ENCODE results near the gene JAZF1. TPM values are rescaled to one million over a fixed set of nuclear protein-coding genes. Genes with fewer than 3 reads are reported as not detected.
A peak's percentile ranks its signal among the peaks of the same experiment; 100 is the strongest.

JAZF1 gene
- total RNA-seq, 1 experiment from 2014 or later: 5.6 TPM

DNA sequence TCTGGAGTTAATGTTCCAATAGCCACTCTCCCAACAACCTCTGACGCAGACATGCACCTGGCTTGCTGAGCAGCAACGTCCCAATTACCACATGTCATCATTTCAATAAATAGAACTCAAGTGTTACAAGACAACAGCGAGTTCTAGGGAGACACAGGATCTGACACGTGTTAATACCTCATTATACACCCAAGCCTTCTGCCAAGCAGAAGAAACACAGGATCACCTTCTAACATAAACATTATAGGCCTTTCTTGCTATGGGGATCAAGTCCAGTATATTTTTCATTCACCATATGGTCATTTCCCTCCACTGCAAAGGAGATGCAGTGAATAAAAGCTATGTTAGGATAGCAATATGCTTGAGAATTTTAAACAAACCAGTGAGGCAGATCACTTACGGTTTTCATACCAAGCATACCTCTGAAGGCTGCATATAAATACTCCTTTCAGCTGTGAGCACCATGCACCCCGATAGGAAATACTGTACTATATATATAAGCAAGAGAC is 74.2 kb downstream of the JAZF1 start:
- DNase-seq (ENCODE audit: low read depth): no peak

DNA sequence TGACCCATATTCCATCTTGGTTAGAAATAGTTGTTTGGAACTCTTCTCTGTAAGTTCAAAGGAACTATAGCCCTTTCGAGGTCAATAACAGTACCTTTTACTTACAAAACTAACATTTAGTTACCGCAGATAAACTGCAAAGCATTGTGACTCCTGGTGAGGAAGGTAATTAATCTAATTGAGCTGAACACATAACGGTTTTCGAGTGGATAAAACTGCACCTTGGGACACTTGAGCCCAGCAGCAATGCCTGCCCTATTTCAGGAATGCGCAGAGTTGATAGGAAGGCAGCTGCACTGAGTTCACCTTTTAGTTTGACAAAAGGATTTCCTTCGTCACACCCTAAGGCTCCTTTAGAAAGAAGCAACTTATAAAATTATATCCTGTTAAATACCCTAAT is 75.4 kb downstream of the JAZF1 start:
- no peak for DNase-seq (ENCODE audit: low read depth)

DNA sequence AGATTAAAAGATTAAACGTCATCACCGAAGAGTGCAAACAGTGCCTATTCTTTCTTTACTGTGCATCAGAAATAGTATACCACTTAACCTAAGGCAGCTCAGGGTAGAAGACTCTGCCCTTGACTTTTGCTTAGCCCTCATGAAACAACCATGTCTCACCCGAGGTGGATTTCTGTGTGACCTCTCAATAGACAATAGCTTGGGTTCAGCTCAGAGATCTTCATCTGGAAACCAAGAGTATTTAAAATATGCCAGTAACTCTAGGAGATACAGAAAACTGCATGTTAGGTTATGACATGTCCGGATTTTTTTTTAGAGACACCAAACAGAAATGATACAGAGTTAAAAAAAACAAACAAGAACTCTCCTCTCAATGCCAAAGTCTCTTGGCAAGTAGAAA is 75.8 kb downstream of the JAZF1 start:
- no peak for DNase-seq (ENCODE audit: low read depth)

DNA sequence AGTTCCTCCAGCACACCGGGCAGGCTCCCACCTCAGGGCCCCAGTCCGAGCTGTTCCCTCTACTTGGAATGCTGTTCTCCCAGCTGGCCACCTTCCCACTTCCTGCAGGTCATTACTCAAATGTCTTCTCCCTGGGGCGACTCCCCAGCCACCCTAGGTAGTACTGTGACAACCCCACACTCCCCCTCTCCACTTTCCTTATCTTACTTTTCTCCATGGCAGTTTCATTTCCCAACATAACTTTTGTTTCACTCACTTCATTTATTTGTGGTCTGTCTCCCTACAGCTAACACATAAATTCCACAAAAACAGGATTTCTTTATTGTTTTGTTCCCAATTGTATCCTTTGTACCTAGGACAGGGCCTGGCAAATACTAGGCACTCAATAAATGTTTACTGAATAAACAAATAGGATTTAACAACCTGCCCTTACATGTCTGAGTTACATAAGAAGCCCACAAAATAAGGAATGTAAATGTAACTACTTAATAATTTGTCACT is 76.5 kb downstream of the JAZF1 start:
- no peak for DNase-seq (ENCODE audit: low read depth)

DNA sequence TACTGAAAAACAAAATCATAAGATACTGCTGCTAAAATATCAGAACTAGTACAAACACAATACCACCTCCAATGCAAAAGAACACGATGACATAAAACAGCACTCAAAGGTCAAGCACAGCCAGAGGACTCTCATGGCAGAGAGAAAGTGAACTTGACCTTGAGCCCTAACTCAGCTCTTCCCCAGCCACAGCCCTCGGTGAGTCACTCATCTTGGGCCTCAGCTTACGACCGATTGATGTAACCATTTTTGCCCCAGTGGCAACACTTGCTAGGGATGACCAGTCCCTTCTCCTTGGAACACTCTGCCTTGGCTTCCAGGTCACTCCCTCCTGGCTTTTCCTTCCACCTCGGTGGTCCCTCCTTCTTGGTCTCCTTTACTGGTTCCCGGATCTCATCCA is 77.8 kb downstream of the JAZF1 start:
- peak; percentile 89 for DNase-seq (ENCODE audit: low read depth)

DNA sequence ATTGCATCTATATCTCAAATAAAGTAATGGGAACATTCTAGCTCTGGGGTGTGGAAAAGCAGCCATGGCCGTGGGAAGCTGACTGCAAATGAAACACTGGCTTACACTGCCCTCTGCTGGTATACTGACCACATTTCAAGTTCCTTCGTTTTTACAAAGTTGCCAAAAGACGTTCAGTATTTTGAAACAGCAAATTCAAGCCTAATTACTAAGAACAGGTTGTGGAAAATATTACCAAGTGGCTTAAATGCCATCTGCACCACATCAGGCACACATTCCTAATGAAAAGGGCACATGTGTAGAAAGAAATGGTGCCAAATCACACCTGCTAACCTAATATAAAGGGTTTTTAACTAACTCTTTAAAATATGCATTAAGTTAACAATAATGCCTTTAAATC is 83.9 kb downstream of the JAZF1 start:
- DNase-seq (ENCODE audit: low read depth): peak; percentile 62

DNA sequence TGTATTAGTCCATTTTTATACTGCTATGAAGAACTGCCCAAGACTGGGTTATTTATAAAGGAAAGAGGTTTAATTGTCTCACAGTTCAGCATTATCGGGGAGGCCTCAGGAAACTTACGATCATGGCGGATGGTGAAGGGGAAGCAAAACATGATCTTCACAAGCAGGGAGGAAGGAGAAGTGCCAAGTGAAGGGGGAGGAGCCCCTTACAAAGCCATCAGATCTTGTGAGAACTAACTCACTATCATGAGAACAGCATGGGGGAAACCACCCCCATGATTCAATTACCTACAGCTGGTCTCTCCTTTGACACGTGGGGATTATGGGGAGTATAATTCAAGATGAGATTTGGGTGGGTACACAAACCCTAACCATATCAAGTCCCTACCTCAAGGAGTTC is 85.4 kb downstream of the JAZF1 start:
- no peak for DNase-seq (ENCODE audit: low read depth)

DNA sequence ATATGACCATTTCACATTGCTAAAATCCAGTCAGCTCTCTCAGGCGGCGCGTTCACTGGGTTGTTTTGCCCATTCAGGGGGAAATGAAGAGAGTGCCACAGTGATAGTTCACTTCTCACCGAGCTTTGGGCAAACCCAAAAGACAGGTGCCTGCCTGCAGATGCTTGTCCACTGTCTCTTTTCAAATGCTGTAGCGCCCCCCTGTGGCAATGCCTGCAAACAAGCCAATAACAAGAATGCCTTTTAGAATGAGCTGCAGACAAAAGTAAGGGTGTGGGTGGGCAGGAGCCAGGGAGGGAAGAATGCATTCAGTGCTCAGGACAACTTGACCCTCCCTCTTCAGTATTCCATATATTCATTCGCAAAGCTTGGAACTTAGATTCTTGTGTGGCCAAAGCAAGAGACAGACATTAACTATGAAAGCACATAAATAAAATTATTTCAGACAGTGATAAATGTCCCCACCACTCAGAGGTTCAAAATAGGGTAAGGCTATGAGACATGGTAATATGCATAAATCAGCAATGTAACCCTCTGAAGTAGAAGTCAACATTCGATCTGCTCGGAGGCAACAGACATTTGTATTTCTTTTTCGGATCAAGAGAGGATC is 86.9 kb downstream of the JAZF1 start:
- DNase-seq (ENCODE audit: low read depth): peak; percentile 81

DNA sequence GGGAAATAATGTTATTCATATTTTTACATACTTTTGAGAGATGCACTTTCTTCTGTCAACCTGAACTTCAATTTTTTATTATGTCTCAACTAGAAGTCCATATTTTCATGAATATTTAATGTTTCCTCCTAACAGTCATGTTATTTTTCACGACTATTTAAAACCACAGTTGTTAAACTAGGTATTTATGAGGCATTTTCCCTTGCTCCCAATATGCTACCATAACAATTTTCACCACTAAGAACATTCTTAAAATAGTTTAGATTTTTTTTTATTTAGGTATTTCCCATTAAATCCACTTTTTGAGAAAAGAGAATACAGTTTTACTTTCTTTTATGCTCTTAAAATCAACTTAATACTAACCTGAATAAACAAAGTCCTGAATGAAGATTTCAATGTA is 89.4 kb downstream of the JAZF1 start:
- DNase-seq (ENCODE audit: low read depth): peak; percentile 46

DNA sequence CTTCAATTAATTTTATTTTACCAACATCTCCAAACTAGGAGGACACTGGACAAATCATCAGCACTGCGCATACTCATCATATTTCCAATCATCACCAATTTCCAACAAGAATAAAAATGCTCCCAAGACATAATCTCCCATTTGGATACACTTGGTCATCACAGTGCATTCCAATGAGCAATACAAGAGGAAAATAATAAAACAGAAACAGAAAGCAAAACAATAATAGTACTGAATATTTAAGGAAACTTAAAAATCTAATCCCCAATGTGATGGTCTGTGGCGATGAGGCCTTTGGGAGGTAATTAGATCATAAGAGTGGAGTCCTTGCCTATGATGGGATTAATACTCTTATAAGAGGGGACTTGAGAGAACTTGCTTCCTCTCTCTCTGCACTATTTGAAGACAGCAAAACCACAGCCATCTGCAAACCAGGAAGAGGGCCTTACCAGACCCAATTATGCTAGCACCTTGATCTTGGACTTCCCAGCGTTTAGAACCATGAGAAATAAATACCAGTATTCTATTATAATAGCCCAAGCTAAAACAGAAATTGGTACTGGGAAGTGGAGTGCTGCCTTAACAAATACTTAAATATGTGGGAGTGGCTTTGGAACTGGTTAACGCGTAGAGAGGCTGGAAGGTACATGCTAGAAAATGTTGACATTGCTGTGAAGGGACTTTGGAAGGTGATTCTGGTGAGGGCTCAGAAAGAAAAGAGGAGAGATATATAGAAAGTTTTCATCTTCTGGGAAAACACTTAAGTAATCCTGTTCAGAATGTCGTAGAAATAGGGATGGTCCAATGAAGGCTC is 91.5 kb downstream of the JAZF1 start:
- DNase-seq (ENCODE audit: low read depth): no peak

DNA sequence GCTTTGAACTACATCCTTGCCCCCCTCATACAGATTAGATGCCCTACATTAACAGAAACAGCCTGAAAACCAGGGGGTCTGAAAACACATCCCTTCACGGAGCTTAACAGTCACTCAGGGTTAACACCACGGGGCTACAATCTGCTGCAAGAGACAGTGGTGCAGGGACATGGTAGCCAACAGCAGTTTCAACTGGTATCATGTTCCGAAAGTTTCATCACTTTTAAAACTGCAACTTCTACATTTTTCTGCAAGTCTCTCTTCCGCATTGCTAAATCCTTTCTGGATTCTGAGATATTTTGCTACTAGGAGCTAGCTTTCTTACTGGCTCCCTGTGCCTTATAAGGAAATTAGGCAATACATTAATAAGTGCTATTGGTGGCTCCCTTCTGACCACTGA is 92.6 kb downstream of the JAZF1 start:
- DNase-seq (ENCODE audit: low read depth): peak; percentile 60

DNA sequence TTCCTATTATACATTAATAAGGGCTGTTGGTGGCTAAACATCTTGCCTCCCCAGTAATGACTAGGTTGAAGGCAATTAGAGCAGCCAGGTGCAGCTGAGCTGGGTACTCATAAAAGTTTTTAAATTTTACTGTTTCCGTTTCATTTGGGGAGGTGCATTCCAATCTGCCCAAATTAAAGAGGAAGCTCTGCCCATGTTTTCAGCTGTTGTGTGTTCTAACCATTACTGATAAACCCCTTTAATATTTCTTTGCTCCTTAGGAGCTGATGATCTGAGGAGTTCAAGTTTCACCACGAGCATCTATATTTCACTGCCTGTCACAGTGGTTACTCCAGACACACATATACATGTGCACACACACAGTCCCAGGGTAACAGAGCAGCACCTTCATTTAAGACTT is 94.4 kb downstream of the JAZF1 start:
- peak; percentile 49 for DNase-seq (ENCODE audit: low read depth)

DNA sequence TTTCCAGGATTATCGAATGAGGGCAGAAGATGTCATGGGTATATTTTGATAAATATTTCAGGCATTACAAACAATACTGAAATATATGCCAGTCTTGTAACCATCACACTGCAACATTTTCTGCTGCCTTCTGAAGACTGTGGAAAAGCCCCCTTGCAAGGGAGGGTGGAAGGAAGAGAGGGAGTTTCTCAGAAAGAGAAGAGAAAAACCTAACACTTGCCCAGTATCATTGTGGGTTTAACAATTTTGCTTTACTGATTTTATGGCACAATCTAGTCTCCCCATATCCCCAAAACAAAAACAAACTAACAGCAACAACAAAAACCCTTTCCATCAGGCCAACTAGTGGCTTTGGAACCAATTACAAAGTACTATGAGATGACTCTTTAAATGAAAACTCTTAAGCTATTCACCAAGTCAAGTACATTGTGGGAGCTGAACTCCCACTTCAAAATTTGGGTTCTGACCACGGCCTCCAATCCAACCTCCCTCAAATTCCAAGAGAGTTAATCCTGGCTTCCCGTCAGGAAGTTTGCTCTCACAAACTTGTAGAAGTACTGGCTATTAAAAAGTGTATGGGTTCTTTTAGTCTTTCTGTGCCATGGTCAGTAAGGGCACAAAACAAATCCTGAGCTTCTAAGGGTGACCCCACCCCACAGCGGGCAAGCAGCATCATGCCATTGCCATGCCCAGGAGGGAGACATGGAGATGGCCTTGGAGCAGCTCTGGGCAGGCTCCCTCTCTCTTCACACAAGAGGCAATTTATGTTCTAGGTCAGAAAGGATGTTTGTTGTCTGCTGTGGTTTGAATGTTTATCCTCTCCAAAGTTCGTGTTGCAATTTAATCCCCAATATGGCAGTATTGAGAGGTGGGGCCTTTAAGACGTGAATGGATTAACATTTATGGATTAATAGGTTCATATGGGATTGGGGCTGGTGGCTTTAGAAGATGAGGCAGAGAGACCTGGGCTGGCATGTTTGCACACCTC is 96.3 kb downstream of the JAZF1 start:
- DNase-seq (ENCODE audit: low read depth): no peak

DNA sequence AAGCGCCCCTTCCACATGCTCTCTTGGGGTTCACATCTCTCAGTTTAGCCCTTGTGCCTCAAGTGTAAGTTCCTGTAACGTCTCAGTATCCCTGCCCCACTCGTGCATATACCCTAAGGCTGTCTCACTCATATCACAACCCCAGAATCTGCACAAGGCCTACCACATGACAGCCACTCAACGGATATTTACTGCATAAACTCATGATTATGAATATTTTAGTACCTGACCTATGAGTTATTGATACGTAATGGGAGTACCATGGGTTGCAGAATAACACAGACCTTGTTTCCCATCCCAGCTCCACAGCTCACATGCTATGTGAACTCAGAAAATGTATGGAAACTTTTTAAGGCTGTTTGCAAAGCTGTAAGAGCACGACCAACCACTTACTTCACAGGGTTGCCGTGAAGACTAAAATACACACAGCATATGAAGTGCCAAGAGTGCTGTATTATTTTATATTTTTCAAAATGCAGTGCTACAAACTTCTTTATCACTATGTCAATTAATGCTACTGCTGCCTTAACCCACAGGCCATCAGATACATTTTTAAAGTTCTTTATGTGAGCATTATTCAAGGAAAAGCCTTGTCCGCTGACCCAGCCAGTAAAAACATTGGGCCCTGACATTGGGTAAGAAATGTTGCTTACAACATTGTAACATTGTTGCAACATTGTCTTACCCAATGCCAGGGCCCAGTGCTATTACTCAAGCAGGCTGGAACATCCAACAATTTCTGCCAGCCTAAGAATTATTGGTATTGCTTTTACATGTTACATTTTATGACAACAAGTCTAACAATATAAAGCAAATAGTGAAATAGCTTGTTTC is 97.2 kb downstream of the JAZF1 start:
- peak; percentile 78 for DNase-seq (ENCODE audit: low read depth)

DNA sequence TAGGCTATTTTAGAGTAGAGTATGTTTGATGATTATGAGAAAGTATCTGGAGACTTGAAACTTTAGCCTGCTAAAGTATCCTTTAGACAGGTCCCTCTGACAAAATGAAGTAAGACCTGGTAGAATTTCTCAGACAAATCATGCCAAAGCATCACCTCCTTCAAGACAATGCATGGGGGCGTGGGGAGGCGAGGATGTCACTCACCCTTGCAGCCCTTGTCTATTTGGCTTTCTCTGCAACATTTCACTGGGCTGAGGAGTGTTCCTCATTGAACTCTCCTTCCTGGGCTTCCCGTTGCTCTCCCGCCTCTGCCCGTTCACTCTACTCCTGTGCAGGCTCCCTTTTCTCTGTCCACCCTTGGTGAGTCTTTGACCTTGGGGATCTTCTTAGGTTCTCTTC is 98.5 kb downstream of the JAZF1 start:
- no peak for DNase-seq (ENCODE audit: low read depth)

DNA sequence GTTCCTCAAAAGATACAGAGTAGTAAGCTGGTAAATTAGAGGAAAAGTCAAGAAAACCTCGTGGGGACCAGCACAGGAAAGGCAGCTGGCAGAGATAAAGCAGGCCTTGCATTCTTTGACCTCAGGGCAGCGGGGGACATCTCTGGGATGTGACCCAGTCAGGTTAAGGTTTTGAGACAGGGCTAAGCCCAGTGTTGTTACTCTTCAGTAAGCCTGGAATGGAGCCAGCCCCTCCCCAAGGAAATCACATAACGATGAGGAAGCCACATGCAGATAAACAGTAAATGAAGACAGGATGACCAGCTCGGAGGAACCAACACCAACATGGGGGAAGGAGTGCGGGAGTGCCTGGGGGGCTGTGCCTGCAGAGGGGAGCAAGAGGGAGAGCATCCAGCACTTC is 99.6 kb downstream of the JAZF1 start:
- DNase-seq (ENCODE audit: low read depth): no peak

DNA sequence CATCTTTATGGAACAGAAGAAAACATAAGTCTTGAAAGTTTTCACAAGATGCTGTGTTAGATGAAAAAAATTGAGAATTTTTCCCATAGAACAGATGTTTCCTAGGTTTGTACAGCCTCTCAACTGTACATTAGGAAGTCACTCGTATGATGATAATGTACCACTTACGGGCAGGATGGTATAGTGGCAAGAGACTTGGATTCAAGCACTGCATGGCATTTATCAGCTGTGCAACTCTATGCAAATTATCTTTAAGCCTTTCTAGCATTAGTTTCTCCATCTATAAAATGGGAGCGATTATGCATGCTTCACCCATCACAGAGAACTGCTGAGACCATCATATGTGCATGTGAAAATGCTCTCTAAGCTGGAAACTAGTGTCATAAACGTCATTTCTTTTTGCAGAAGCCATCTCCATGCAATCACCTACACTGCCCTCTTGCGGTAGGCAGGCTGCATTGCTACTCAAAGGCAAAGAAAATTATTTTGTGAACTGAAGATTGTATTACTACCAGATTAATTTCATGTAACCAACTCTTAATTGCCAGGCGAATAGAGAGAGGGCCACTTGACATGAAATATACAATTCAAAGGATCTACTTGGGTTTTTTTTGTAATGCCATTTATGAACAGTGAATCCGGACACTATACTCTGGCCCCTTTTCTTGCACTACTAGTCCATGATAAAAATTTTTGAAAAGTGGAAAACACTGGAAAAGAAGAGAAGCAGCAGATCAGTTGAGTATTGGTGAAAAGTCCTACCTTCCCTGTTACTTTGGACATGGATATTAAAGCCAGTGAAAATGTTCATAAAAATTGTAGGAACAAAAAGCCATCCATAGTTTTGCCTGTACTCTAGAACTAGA is 102.3 kb downstream of the JAZF1 start:
- peak; percentile 63 for DNase-seq (ENCODE audit: low read depth)

DNA sequence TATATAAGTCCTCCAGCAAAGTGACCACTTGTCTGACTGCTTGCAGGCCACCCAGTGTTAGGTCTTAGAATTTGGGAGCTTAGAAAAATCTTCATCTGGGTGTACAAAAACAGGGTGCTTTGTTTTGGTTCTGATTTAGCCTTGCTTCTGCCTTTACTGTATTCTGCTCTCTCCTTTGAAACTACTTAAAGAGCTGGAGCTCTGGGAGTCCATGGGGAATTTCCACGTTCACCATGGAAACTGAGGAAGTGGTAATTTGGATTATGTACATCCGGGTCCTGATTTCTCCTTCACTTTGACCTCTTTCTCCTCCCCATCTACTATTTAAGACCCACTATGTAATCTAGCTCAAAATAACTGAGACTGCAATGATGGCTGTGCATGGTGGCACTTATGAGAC is 103.0 kb downstream of the JAZF1 start:
- DNase-seq (ENCODE audit: low read depth): no peak

DNA sequence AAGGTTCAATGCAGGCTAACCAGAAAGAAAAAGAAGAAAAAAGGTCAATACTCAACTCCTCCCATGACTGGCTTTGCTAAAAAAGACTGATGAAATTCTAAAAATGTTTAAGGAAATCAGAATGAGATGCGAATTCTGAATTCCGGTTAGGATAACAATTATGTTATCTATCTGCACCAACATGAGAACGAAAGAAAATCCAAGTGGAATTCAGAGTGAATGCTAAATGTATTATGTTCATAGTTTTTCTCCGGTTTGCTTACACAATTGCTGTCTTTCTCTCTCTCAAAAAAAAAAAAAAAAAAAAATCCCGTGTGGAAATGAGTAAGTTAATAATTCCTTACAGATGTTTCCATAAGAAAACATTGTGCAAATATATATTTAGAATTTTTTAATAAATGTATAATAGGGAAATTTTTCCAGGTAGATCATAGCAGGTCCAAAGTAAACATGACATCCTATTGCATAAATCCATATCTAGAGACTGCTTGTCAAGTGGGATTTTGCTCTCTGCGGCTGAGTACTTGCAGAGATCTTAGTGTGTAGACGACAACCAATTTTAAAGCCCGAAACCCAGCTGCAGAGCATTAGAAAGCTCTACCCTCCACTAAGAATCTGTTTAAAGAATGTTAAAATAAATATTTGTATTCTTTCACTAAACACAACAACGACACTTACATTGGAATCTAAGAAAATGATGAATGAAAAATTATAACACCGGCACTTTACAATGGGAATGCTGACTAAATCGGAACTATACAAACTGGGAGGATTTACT is 104.0 kb downstream of the JAZF1 start:
- DNase-seq (ENCODE audit: low read depth): no peak

Data from LHCN-M2 (cell line).